GM12878 (cell line): ENCODE data around the gene C1orf210. TPM values are rescaled to one million over a fixed set of nuclear protein-coding genes. Genes with fewer than 3 reads are reported as not detected.

Source experiments
- ATF7 ChIP-seq: fragments of 450-650 bp; IDR thresholded peaks from 2 replicates; pipeline ENCODE4 v1.6.1; 2016; ENCODE audit warnings: low read depth, mild to moderate bottlenecking
- BCL11A ChIP-seq: IDR thresholded peaks from 2 replicates; pipeline ENCODE4 v1.6.1; 2011; ENCODE audit warnings: low read depth, low read length
- BRCA1 ChIP-seq: IDR thresholded peaks from 2 replicates; pipeline ENCODE4 v1.6.1; 2011; ENCODE audit warnings: low read depth, low read length, improper control_type of control experiment
- CREB1 ChIP-seq: IDR thresholded peaks from 2 replicates; pipeline ENCODE4 v1.6.1; 2012; ENCODE audit warnings: low read depth, mild to moderate bottlenecking, inconsistent platforms
- CREM ChIP-seq: IDR thresholded peaks from 2 replicates; pipeline ENCODE4 v1.6.1; 2014; ENCODE audit warnings: antibody characterized with exemption, low read depth
- FOXK2 ChIP-seq: fragments of 450-650 bp; IDR thresholded peaks from 2 replicates; pipeline ENCODE4 v1.6.1; 2017; ENCODE audit warnings: mild to moderate bottlenecking, moderate library complexity
- MYB ChIP-seq: fragments of 150-350 bp; IDR thresholded peaks from 2 replicates; pipeline ENCODE4 v1.6.1; 2014; ENCODE audit warnings: mild to moderate bottlenecking, low read depth, low read length, borderline replicate concordance
- NBN ChIP-seq: fragments of 450-650 bp; IDR thresholded peaks from 2 replicates; pipeline ENCODE4 v1.6.1; 2016
- POLR2AphosphoS2 ChIP-seq: IDR thresholded peaks from 2 replicates; pipeline ENCODE4 v1.6.1; 2011; ENCODE audit warnings: low read depth, mild to moderate bottlenecking, low read length, improper control_type of control experiment, moderate library complexity
- POLR2AphosphoS5 ChIP-seq: IDR thresholded peaks from 2 replicates; pipeline ENCODE4 v1.6.1; 2011; ENCODE audit warnings: mild to moderate bottlenecking, low read length, inconsistent platforms
- SMC3 ChIP-seq: IDR thresholded peaks from 2 replicates; pipeline ENCODE4 v1.6.1; 2011; ENCODE audit warnings: low read length, improper control_type of control experiment, borderline replicate concordance
- SRF ChIP-seq, 2 experiments: IDR thresholded peaks; 2 replicates each; pipeline ENCODE4 v1.6.1; 2011; ENCODE audit warnings: low read depth in 2 of 2, low read length in 2 of 2, mild to moderate bottlenecking in 1 of 2, moderate library complexity in 1 of 2
- STAT1 ChIP-seq: fragments of 450-650 bp; conservative IDR thresholded peaks from 2 replicates; pipeline ENCODE4 v1.6.1; 2014; ENCODE audit warnings: antibody characterized with exemption, mild to moderate bottlenecking
- ZBED1 ChIP-seq: IDR thresholded peaks from 2 replicates; pipeline ENCODE4 v1.6.1; 2016; ENCODE audit warnings: borderline replicate concordance
- polyA plus RNA-seq, 11 experiments: library from polyadenylated mRNA; depleted of rRNA in 4 of 11; unstranded in 6 of 11; stranded (reverse) in 5 of 11; fragments of >200 nt; fragmentation: Nextera tagmentation in 4 of 11; fragmentation: Illumina TruSeq in 1 of 11; extraction: Ambion mirVana in 4 of 11; extraction: Trizol in 1 of 11; gene quantifications; 1 replicate in 1 of 11; 2 replicates in 10 of 11; pipeline versions ENCODE4 v1.2.1 to v1.2.3, GENCODE V29; 2011 to 2016; ENCODE audit warnings: inconsistent platforms in 2 of 11, missing spikeins in 2 of 11, low read depth in 1 of 11
- total RNA-seq, 4 experiments: library from RNA; depleted of rRNA in 3 of 4; stranded (reverse); fragments of >200 nt in 3 of 4; fragmentation: Illumina TruSeq in 1 of 4; extraction: Trizol in 1 of 4; gene quantifications; 2 replicates each; pipeline versions ENCODE4 v1.2.1 to v1.2.3, GENCODE V29; 2013 to 2021
- TF ChIP-seq, protein P1 (sequence below): fragments of 450-650 bp; IDR thresholded peaks from 2 replicates; pipeline ENCODE4 v1.6.1; 2017; ENCODE audit warnings: antibody characterized with exemption, mild to moderate bottlenecking, moderate library complexity

Gene C1orf210
- total and polyA plus RNA-seq, 10 of the 15 experiments (the other 5 are each of a cell fraction or from before 2014, with no cell fraction given) = 0.07 TPM; not detected in 9

GRCh38 chr1:43237121-43237520 lies 48.3 kb downstream of the C1orf210 start (continued):
- TF ChIP-seq, protein P1, sequence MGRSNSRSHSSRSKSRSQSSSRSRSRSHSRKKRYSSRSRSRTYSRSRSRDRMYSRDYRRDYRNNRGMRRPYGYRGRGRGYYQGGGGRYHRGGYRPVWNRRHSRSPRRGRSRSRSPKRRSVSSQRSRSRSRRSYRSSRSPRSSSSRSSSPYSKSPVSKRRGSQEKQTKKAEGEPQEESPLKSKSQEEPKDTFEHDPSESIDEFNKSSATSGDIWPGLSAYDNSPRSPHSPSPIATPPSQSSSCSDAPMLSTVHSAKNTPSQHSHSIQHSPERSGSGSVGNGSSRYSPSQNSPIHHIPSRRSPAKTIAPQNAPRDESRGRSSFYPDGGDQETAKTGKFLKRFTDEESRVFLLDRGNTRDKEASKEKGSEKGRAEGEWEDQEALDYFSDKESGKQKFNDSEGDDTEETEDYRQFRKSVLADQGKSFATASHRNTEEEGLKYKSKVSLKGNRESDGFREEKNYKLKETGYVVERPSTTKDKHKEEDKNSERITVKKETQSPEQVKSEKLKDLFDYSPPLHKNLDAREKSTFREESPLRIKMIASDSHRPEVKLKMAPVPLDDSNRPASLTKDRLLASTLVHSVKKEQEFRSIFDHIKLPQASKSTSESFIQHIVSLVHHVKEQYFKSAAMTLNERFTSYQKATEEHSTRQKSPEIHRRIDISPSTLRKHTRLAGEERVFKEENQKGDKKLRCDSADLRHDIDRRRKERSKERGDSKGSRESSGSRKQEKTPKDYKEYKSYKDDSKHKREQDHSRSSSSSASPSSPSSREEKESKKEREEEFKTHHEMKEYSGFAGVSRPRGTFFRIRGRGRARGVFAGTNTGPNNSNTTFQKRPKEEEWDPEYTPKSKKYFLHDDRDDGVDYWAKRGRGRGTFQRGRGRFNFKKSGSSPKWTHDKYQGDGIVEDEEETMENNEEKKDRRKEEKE = no peak
- TF ChIP-seq BCL11A = no peak
- TF ChIP-seq CREM = no peak
- TF ChIP-seq SMC3 = no peak
- no peak for TF ChIP-seq BRCA1
- TF ChIP-seq NBN = no peak
- no peak for TF ChIP-seq SRF (IDR thresholded peaks at IDR 0.05; ENCODE audit: low read depth in 2 of 2, low read length in 2 of 2)
- TF ChIP-seq FOXK2 = no peak
- no peak for TF ChIP-seq POLR2AphosphoS5
- TF ChIP-seq CREB1 = no peak
- no peak for TF ChIP-seq MYB
- no peak for TF ChIP-seq POLR2AphosphoS2
- TF ChIP-seq ATF7 = no peak
- no peak for TF ChIP-seq ZBED1
- no peak for TF ChIP-seq STAT1
